HG02759 (cell line): Measurements from ENCODE around the gene SBNO1.
"Not testable (repeated sequence)": the region's sequence is repeated elsewhere in the genome, so short reads cannot be mapped to it uniquely, and the experiment has no call there.

Experiments
- ATAC-seq: cut with Tn5 transposase; IDR thresholded peaks from one replicate; pipeline ENCODE4 v1.9.1; 2021; ENCODE audit warnings: mild to moderate bottlenecking, moderate library complexity; ENCODE audit not compliant: unreplicated experiment

Gene SBNO1

GRCh38 chr12:123388951-123389559, 24.4 kb upstream of the SBNO1 start:
- ATAC-seq = peak; percentile 16

DNA sequence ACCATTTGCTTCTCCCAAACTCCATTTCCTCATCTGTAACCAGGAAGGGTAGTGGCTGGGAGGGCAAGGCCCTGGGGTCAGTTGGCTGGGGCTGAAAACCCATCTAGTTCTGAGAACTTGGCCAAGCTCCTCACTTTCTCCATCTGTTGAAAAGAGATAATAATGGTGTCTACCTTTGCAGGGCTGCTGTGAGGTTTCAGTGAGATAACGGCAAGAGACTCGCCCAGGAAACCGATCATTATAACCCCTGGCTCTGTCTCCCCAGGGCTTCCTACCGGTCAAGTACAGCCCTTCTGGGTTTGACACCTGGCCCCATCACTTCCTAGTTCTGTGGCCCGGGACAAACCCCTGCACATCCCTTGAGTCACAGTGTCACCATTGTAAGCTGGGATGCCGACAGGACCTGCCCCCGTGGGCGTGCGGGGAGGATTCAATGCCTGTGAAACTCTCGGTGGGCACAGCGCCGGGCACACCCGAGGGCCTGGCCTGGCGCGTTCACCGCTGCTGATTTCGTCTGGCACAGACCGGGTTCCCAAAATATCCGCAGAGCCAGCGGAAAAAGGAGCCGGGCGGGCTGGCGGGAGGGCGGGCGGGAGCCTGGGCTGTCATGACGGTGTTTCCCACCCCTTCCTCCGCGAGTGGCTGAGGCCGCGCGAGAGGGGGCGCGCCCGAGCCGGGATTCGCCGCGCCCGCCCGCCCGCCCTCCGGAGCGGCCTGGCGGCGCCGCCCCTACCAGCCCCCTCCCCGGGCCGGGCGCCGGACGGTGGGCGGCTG, 23.7 kb upstream of the SBNO1 start:
- peak; percentile 51 for ATAC-seq

- no peak for ATAC-seq
Observed at GRCh38 chr12:123387508-123388176, 23.0 kb upstream of the SBNO1 start.

DNA sequence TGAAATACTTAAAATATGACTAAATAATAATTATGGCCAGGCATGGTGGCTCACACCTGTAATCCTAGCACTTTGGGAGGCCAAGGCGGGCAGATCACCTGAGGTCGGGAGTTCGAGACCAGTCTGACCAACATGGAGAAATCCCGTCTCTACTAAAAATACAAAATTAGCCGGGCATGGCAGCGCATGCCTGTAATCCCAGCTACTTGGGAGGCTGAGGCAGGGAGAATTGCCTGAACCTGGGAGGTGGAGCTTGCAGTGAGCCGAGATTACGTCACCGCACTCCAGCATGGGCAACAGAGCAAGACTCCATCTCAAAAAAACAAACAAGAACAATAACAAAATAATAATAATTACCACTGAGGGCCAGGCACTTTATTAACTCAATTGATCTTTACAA, 20.9 kb upstream of the SBNO1 start:
- not testable (repeated sequence) for ATAC-seq

- no peak for ATAC-seq
Observed at GRCh38 chr12:123384994-123385376, 20.3 kb upstream of the SBNO1 start.

DNA sequence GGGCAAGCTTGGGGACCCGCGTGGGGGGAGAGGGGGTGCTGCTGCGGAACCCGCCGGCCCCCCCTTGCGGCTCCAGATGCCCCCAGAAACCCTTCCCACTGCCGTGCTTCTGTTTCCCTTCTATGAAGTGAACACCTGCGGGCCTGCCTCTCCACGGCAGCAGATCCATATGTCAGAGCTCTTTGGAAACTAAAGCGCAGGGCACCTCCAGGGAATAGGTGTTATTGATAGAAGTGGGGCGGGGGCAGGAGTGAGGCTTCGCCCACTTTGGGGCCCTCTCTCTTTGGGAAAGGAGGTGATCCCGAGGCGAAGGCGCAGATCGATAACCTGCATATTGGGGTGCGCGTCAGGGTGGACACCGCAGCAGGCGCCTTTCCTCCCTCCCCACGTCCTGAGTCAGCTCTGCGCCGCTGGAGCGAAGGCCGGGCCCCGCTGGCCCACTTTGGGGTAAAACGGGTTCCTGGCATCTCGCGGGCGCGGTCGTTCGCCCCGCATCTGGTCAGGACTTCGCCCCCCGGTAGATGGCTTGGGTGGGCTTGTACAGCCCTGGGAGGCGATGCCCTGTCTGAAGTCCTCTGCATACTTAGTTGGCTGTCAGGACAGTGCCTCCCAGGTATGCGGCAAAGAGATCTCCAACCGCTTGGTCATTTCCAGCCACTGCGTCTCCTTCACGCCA, 19.8 kb upstream of the SBNO1 start:
- no peak for ATAC-seq

GRCh38 chr12:123382684-123383083, 18.0 kb upstream of the SBNO1 start:
- no peak for ATAC-seq

DNA sequence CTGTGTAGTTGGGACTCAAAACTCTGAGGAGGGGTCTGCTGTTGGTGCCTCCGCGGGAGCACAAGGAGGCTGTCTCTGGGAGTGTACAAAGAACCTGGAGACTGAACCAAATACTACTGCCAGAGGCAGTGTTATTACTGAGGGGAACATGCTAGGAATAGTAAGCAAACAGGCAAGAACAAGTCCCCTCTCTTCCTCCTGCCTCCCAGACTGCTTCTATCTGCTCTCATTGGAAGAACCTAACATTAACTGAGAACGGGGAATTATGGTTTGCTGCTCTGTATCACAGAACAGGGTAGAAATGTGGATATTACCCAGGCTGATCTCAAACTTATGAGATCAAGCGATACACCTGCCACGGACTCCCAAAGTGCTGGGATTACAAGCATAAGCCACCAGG, 14.7 kb upstream of the SBNO1 start:
- ATAC-seq = no peak

GRCh38 chr12:123372415-123372814, 7.8 kb upstream of the SBNO1 start:
- ATAC-seq = not testable (repeated sequence)

GRCh38 chr12:123371667-123372368, 7.2 kb upstream of the SBNO1 start:
- ATAC-seq = not testable (repeated sequence)

DNA sequence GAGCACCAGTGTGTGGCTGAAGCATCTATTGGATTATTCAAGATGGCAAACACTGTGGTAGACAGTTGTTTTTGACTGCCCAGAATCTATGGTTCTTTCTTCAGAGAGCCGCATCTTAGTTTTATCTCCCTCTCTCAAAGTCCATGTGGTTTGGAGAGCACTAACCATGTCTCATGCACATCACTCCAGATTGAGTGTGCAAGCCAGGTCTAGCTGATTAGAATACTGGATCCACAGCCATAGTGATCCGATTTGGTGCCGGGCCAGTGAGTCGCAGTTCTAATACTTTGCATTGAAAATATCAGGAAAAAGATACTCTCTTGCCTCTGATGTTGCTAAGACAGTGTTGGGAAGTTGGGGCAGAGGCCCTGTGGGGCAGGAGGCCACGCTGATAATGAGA, 4.6 kb upstream of the SBNO1 start:
- ATAC-seq = no peak

DNA sequence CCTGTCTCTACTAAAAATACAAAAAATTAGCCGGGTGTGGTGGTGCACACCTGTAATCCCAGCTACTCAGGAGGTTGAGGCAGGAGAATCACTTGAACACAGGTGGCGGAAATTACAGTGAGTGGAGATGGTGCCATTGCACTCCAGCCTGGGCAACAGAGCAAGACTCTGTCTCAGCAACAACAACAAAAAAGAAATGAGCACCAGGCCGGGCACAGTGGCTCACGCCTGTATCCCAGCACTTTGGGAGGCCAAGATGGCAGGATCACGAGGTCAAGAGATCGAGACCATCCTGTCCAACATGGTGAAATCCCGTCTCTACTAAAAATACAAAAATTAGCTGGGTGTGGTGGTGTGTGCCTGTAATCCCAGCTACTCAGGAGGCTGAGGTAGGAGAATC, 3.8 kb upstream of the SBNO1 start:
- not testable (repeated sequence) for ATAC-seq

GRCh38 chr12:123367511-123367910, 2.9 kb upstream of the SBNO1 start:
- ATAC-seq = no peak

DNA sequence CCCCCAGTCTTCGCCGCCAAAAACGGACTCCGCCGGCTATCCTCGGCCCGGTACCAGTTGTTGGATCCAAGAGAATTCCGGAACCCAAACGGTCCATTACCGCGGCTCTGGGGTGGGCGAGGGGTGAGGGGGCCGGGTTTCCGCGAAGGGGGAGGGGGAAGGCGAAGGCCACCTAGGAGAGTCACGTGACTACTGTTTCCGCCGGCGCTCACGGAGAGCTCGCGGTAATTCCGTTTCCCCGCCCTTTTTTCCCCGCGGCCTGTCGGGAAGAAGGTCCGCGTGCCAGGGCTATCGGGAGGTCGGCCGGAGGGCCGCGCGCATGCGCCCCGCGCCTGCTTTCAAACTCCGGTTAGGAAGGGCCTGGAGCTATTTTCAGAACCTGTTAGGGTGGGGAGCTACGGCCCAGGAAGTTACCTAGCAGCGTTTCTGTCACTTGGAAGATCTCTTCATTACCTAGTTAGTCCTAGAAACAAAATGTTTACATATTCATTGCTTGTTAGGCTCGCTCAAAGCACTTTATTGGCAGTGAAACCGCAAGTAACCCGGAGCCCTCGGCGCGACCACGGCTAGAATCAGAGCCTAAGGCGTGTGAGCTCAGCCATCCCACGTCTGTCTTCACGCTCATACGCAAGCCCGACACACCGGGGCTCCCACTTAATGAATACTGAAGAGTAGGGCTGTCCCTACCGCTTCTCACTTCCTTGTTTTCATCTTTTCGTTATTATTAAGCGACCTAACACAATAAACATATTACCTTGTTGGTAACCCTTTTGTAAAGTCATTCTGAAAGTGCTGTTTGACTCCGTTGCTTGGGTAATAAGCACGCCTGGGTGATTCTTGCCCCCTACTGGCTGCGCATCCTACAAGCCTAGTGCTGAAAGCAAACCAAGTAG, 624 bp upstream of the SBNO1 start:
- peak; percentile 70 for ATAC-seq

DNA sequence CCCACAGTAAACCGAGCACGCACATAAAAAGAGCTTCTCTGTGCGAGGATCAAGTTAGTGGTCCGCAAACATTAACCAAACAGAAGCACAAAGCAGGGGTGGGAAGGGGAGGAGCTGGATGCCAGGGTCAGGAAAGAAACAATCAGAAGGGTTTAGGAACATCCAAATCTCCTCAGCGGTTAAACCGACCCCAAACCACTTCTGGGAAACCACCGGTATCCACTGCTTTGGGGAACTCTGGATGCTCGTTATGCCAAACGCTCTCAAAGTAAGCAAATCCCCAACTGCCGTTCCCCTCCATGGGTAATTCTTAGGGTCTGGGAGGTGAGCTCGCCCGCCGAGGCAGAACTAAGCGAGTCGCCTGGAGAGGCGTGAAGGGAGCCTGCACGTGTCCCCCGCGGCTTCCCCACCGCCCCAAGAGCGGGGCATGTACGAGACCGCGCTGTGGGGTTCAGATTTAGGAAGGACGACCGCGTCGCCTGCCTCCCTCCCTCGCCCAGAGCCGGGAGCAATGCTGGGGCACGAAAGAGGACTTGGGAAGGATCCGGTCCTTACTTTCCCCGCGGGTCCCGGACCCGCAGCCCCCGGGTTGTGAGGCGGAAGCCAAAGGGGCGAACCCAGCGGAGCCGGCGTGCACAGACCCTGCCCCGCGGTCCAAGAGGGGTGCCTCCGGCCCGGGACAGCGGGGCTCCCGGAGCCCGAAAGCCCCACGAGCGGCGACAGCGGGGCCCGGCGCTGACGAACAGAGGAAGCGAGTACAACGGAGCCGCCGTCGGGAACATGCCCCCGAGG, 711 bp downstream of the SBNO1 start:
- peak; percentile 7 for ATAC-seq

GRCh38 chr12:123363390-123363739, 1.3 kb downstream of the SBNO1 start:
- no peak for ATAC-seq

GRCh38 chr12:123358035-123358434, 6.6 kb downstream of the SBNO1 start:
- no peak for ATAC-seq

DNA sequence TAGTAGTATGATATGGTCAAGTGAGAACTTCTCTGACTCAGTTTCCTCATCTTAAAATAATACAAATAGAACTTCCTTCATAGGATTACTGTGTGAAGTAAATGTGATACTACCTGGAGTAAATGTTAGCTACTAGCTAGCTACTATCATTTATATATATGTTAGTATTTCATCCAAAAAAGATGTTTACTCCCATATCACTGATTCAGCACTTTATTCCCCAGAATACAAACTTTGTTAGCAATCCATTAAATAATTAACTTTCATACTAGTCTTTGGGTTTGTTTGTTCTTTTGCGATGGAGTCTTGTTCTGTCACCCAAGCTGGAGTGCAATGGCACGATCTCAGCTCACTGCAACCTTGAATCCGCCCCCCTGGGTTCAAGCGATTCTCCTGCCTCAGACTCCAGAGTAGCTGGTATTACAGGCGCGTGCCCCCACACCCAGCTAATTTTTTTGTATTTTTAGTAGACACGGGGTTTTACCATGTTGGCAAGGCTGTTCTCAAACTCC, 8.4 kb downstream of the SBNO1 start:
- no peak for ATAC-seq

- ATAC-seq = no peak
Observed at GRCh38 chr12:123354600-123354999, 10.0 kb downstream of the SBNO1 start.
